HepG2 (cell line): Measurements from ENCODE around the gene ARL11. TPM values are rescaled to one million over a fixed set of nuclear protein-coding genes. Genes with fewer than 3 reads are reported as not detected.

ENCODE experiments used
- FOXO1 ChIP-seq: sonication (generic); formaldehyde crosslinking; IDR thresholded peaks from 2 replicates; pipeline ENCODE4 v1.4.0; 2020; ENCODE audit warnings: missing genetic modification reagents
- HOXA9 ChIP-seq: sonication (generic); formaldehyde crosslinking; IDR thresholded peaks from 2 replicates; pipeline ENCODE4 v1.8.1; 2022; ENCODE audit warnings: missing genetic modification reagents, mild to moderate bottlenecking, moderate library complexity, borderline replicate concordance
- KLF15 ChIP-seq: sonication (generic); formaldehyde crosslinking; IDR thresholded peaks from 2 replicates; pipeline ENCODE4 v1.8.1; 2023; ENCODE audit warnings: borderline replicate concordance, mild to moderate bottlenecking, inconsistent platforms, missing genetic modification reagents, mixed read lengths
- MBNL3 ChIP-seq: fragments of 250-450 bp; sonication (Bioruptor Pico); conservative IDR thresholded peaks from 2 replicates; pipeline ENCODE4 v1.8.0; 2022; ENCODE audit warnings: mild to moderate bottlenecking, inconsistent platforms
- MED1 ChIP-seq: sonication (generic); formaldehyde crosslinking; IDR thresholded peaks from 2 replicates; pipeline ENCODE4 v1.4.0; 2020; ENCODE audit warnings: missing genetic modification reagents
- MTA3 ChIP-seq: sonication (generic); formaldehyde crosslinking; IDR thresholded peaks from 2 replicates; pipeline ENCODE4 v1.4.0; 2020; ENCODE audit warnings: missing genetic modification reagents
- MTF2 ChIP-seq: sonication (generic); formaldehyde crosslinking; IDR thresholded peaks from 2 replicates; pipeline ENCODE4 v1.5.0; 2020; ENCODE audit warnings: missing genetic modification reagents, borderline replicate concordance
- NFIC ChIP-seq: IDR thresholded peaks from 2 replicates; pipeline ENCODE4 v1.6.1; 2012; ENCODE audit warnings: mild to moderate bottlenecking, low read length, inconsistent platforms
- SAFB2 ChIP-seq: sonication (generic); formaldehyde crosslinking; IDR thresholded peaks from 2 replicates; pipeline ENCODE4 v1.5.1; 2020; ENCODE audit warnings: missing genetic modification reagents, low read depth, mild to moderate bottlenecking, borderline replicate concordance
- SOX5 ChIP-seq: IDR thresholded peaks from 2 replicates; pipeline ENCODE4 v1.6.1; 2016; ENCODE audit warnings: borderline replicate concordance
- TAF15 ChIP-seq: fragments of 200-400 bp; formaldehyde crosslinking; IDR thresholded peaks from one replicate; pipeline ENCODE4 v1.6.1; 2018; ENCODE audit warnings: mild to moderate bottlenecking, low read depth, low read length; ENCODE audit not compliant: poor library complexity, severe bottlenecking
- TP53 ChIP-seq: sonication (generic); formaldehyde crosslinking; conservative IDR thresholded peaks from 2 replicates; pipeline ENCODE4 v1.4.0; 2020; ENCODE audit warnings: missing genetic modification reagents
- ZBTB14 ChIP-seq: sonication (generic); formaldehyde crosslinking; IDR thresholded peaks from 2 replicates; pipeline ENCODE4 v1.4.0; 2020; ENCODE audit warnings: missing genetic modification reagents
- ZFP91 ChIP-seq: sonication (generic); formaldehyde crosslinking; IDR thresholded peaks from 2 replicates; pipeline ENCODE4 v1.9.0; 2022; ENCODE audit warnings: missing genetic modification reagents, mild to moderate bottlenecking, borderline replicate concordance
- ZNF143 ChIP-seq: sonication (generic); formaldehyde crosslinking; IDR thresholded peaks from 2 replicates; pipeline ENCODE4 v1.4.0; 2020; ENCODE audit warnings: missing genetic modification reagents
- ZNF737 ChIP-seq: sonication (generic); formaldehyde crosslinking; IDR thresholded peaks from 2 replicates; pipeline ENCODE4 v1.5.0; 2020; ENCODE audit warnings: missing genetic modification reagents, mild to moderate bottlenecking, borderline replicate concordance
- ZNF746 ChIP-seq: sonication (generic); formaldehyde crosslinking; IDR thresholded peaks from 2 replicates; pipeline ENCODE4 v1.8.0; 2022; ENCODE audit warnings: mild to moderate bottlenecking, missing genetic modification reagents
- polyA plus RNA-seq, 8 experiments: library from polyadenylated mRNA; depleted of rRNA in 3 of 8; stranded (reverse) in 7 of 8; unstranded in 1 of 8; fragments of >200 nt; fragmentation: Illumina TruSeq in 4 of 8; extraction: Trizol in 4 of 8; gene quantifications; 2 replicates each; pipeline versions ENCODE4 v1.2.1 to v1.2.3, GENCODE V29; 2011 to 2016; ENCODE audit warnings: low read depth in 4 of 8, missing spikeins in 1 of 8, mixed read lengths in 1 of 8; ENCODE audit not compliant: insufficient read depth in 1 of 8
- total RNA-seq, 5 experiments: library from RNA; depleted of rRNA; stranded (reverse); fragments of >200 nt; fragmentation: Illumina TruSeq; extraction: Trizol; gene quantifications; 2 replicates each; pipeline ENCODE4 v1.2.3, GENCODE V29; 2016; ENCODE audit warnings: low read depth in 1 of 5
- TF ChIP-seq, protein P1 (sequence below): sonication (generic); formaldehyde crosslinking; IDR thresholded peaks from 2 replicates; pipeline ENCODE4 v1.4.0; 2020; ENCODE audit warnings: missing genetic modification reagents
- TF ChIP-seq, protein P2 (sequence below): sonication (generic); formaldehyde crosslinking; conservative IDR thresholded peaks from 2 replicates; pipeline ENCODE4 v1.4.0; 2020; ENCODE audit warnings: missing genetic modification reagents
- TF ChIP-seq, protein P3 (sequence below): sonication (generic); formaldehyde crosslinking; IDR thresholded peaks from 2 replicates; pipeline ENCODE4 v1.4.0; 2020; ENCODE audit warnings: missing genetic modification reagents, borderline replicate concordance
- TF ChIP-seq, protein P4 (sequence below): sonication (generic); formaldehyde crosslinking; IDR thresholded peaks from 2 replicates; pipeline ENCODE4 v1.8.1; 2023; ENCODE audit warnings: mild to moderate bottlenecking, missing genetic modification reagents

The ARL11 gene
- total and polyA plus RNA-seq, 2 of the 13 experiments (the other 11 are each of a cell fraction or from before 2014, with no cell fraction given): 0.04 to 0.22 TPM

- TF ChIP-seq, protein P1, sequence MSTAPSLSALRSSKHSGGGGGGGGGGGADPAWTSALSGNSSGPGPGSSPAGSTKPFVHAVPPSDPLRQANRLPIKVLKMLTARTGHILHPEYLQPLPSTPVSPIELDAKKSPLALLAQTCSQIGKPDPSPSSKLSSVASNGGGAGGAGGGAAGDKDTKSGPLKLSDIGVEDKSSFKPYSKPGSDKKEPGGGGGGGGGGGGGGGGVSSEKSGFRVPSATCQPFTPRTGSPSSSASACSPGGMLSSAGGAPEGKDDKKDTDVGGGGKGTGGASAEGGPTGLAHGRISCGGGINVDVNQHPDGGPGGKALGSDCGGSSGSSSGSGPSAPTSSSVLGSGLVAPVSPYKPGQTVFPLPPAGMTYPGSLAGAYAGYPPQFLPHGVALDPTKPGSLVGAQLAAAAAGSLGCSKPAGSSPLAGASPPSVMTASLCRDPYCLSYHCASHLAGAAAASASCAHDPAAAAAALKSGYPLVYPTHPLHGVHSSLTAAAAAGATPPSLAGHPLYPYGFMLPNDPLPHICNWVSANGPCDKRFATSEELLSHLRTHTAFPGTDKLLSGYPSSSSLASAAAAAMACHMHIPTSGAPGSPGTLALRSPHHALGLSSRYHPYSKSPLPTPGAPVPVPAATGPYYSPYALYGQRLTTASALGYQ: no peak
- no peak for TF ChIP-seq ZNF746 (CRISPR knock-in tag)
- TF ChIP-seq, protein P2, sequence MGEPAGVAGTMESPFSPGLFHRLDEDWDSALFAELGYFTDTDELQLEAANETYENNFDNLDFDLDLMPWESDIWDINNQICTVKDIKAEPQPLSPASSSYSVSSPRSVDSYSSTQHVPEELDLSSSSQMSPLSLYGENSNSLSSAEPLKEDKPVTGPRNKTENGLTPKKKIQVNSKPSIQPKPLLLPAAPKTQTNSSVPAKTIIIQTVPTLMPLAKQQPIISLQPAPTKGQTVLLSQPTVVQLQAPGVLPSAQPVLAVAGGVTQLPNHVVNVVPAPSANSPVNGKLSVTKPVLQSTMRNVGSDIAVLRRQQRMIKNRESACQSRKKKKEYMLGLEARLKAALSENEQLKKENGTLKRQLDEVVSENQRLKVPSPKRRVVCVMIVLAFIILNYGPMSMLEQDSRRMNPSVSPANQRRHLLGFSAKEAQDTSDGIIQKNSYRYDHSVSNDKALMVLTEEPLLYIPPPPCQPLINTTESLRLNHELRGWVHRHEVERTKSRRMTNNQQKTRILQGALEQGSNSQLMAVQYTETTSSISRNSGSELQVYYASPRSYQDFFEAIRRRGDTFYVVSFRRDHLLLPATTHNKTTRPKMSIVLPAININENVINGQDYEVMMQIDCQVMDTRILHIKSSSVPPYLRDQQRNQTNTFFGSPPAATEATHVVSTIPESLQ (CRISPR knock-in tag): no peak
- TF ChIP-seq, protein P3, sequence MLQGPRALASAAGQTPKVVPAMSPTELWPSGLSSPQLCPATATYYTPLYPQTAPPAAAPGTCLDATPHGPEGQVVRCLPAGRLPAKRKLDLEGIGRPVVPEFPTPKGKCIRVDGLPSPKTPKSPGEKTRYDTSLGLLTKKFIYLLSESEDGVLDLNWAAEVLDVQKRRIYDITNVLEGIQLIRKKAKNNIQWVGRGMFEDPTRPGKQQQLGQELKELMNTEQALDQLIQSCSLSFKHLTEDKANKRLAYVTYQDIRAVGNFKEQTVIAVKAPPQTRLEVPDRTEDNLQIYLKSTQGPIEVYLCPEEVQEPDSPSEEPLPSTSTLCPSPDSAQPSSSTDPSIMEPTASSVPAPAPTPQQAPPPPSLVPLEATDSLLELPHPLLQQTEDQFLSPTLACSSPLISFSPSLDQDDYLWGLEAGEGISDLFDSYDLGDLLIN (CRISPR knock-in tag): no peak
- no peak for TF ChIP-seq HOXA9 (CRISPR knock-in tag)
- no peak for TF ChIP-seq TAF15
- TF ChIP-seq MED1 (CRISPR knock-in tag): no peak
- TF ChIP-seq FOXO1 (CRISPR knock-in tag): no peak
- TF ChIP-seq KLF15: no peak
- TF ChIP-seq NFIC: no peak
- TF ChIP-seq SOX5: no peak
- TF ChIP-seq ZNF143 (CRISPR knock-in tag): no peak
- no peak for TF ChIP-seq SAFB2 (CRISPR knock-in tag)
- TF ChIP-seq MBNL3 (CRISPR knock-in tag): no peak
- no peak for TF ChIP-seq MTA3 (CRISPR knock-in tag)
- TF ChIP-seq, protein P4, sequence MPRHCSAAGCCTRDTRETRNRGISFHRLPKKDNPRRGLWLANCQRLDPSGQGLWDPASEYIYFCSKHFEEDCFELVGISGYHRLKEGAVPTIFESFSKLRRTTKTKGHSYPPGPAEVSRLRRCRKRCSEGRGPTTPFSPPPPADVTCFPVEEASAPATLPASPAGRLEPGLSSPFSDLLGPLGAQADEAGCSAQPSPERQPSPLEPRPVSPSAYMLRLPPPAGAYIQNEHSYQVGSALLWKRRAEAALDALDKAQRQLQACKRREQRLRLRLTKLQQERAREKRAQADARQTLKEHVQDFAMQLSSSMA: 0 out of 2 replicates have a peak, but pooled peaks have one; percentile 69
- TF ChIP-seq ZBTB14: no peak
- peak; percentile 58; the same call in 1 of the 2 replicates for TF ChIP-seq ZFP91 (CRISPR knock-in tag)
- no peak for TF ChIP-seq MTF2 (CRISPR knock-in tag)
- no peak for TF ChIP-seq ZNF737 (CRISPR knock-in tag)
- no peak for TF ChIP-seq TP53 (CRISPR knock-in tag)
Observed at GRCh38 chr13:49625392-49626079, 2.8 kb upstream of the ARL11 start (continued).
